Upper lobe of left lung (tissue), 4 donors: Measurements from ENCODE around the gene NAA80.

Experiments
- CTCF ChIP-seq, 6 experiments: fragments of 450-650 bp in 4 of 6; fragments of 200-600 bp in 2 of 6; sonication (generic) in 2 of 6; IDR thresholded peaks; one replicate each; pipeline ENCODE4 v1.5.1; 2016 to 2019; ENCODE audit warnings: antibody characterized with exemption in 6 of 6
- EP300 ChIP-seq, 4 donors: sonication (generic); formaldehyde crosslinking; IDR thresholded peaks; one replicate each; pipeline ENCODE4 v1.5.1; 2017; ENCODE audit warnings: antibody characterized with exemption in 4 of 4, control low read depth in 2 of 4
- POLR2AphosphoS5 ChIP-seq, 2 donors: sonication (generic); formaldehyde crosslinking; IDR thresholded peaks; one replicate each; pipeline ENCODE4 v1.5.1; 2017; ENCODE audit warnings: antibody characterized with exemption in 2 of 2

DNA sequence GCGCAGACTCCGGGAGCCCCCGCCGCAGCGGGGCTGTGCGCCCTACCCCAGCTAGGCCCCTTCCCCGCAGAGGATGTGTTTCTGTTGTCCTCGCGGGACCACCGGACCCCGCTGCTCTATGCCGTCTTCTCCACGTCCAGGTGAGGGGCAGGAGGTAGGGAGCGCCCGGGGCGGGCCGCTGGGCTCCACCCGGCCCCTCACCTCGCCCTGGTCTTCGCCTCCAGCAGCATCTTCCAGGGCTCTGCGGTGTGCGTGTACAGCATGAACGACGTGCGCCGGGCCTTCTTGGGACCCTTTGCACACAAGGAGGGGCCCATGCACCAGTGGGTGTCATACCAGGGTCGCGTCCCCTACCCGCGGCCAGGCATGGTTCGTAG lies 25.5 kb downstream of the NAA80 start:
- TF ChIP-seq EP300 (IDR thresholded peaks at IDR 0.05) (no peak), CTCF (IDR thresholded peaks at IDR 0.05) (no peak), POLR2AphosphoS5 (IDR thresholded peaks at IDR 0.05) (no peak)
